HG03469 (cell line): ENCODE results near the gene FTSJ3.
"Not testable (repeated sequence)": the region's sequence is repeated elsewhere in the genome, so short reads cannot be mapped to it uniquely, and the experiment has no call there.

Source experiments
- ATAC-seq: cut with Tn5 transposase; IDR thresholded peaks from one replicate; pipeline ENCODE4 v1.9.1; 2021; ENCODE audit warnings: mild to moderate bottlenecking, moderate library complexity, moderate number of reproducible peaks; ENCODE audit not compliant: unreplicated experiment

The FTSJ3 gene

GRCh38 chr17:63843910-63844677, 16.6 kb upstream of the FTSJ3 start:
- no peak for ATAC-seq

GRCh38 chr17:63843387-63843888, 16.0 kb upstream of the FTSJ3 start:
- not testable (repeated sequence) for ATAC-seq

GRCh38 chr17:63842540-63843386, 15.3 kb upstream of the FTSJ3 start, which contains the start of gene SMARCD2:
Gene SMARCD2 (minus strand): TSS chr17:63842685. CDS start chr17:63842674, 11 bp downstream.
- ATAC-seq: peak; percentile 51

- ATAC-seq: peak; percentile 11
Measured at GRCh38 chr17:63842173-63842539, 14.7 kb upstream of the FTSJ3 start.

- no peak for ATAC-seq
Measured at GRCh38 chr17:63841350-63842172, 14.1 kb upstream of the FTSJ3 start.

- ATAC-seq: no peak
Measured at GRCh38 chr17:63840591-63841349, 13.3 kb upstream of the FTSJ3 start.

GRCh38 chr17:63838631-63839171, 11.2 kb upstream of the FTSJ3 start:
- ATAC-seq: no peak

- ATAC-seq: no peak
Measured at GRCh38 chr17:63837962-63838600, 10.6 kb upstream of the FTSJ3 start.

- no peak for ATAC-seq
Measured at GRCh38 chr17:63837480-63837879, 10.0 kb upstream of the FTSJ3 start.

- no peak for ATAC-seq
Measured at GRCh38 chr17:63836811-63837210, 9.3 kb upstream of the FTSJ3 start.

- ATAC-seq: no peak
Measured at GRCh38 chr17:63835167-63835720, 7.8 kb upstream of the FTSJ3 start.

GRCh38 chr17:63834431-63835166, 7.1 kb upstream of the FTSJ3 start:
- ATAC-seq: no peak

GRCh38 chr17:63833741-63834373, 6.4 kb upstream of the FTSJ3 start:
- no peak for ATAC-seq

GRCh38 chr17:63833026-63833740, 5.7 kb upstream of the FTSJ3 start:
- no peak for ATAC-seq

GRCh38 chr17:63832455-63832854, 5.0 kb upstream of the FTSJ3 start:
- no peak for ATAC-seq

GRCh38 chr17:63832014-63832413, 4.6 kb upstream of the FTSJ3 start:
- ATAC-seq: no peak

- ATAC-seq: no peak
Measured at GRCh38 chr17:63831505-63831904, 4.0 kb upstream of the FTSJ3 start.
